ENCODE data around the gene CCDC93.

CCDC93 gene

DNA sequence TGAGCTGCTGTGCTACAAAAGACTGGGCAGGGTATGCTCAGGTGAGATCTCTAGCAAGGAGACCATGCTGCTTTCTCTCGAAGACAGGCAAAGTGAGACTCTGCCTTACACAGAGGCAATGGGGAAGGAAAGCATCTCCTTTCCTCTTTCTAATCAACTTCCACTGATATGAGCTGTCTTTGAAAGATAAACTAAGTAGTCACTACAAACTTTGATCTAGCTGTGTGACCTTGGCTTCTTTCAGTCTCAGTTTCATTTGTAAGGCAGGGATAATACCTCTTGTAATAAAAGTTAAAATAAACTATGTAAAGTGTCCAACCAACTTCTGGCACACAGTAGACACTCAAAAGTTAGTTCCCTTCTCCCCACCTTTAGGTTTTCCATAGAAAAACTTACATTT, 7.5 kb downstream of the CCDC93 start:
- no peak overlapping the region for H3K4me3 ChIP-seq (ENCODE audit: low read depth, low read length)
- in situ Hi-C loops (cut with HindIII; ENCODE audit: low sequenced_read_pairs): no loop called here

DNA sequence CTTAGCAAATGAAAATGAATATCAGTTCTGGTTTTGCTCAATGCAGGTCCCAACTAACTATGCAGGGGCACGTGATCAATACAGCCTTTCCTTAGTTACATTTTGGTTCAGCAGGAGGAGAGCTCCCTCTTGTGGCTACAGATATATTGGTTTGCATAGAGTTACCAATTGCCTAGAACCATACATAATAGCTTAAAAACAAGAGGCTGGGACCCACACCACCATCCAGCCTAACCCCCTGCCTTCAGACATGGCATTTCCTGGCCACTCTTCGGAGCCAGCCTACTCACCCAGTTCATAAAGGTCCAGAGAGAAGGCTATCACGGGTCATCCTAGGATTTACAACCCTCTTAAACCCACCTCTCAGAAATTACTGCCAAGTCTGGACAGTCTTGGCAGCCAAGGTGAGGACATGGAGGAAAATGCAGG, 10.5 kb downstream of the CCDC93 start:
- no peak overlapping the region for H3K4me3 ChIP-seq (ENCODE audit: low read depth, low read length)
- TF ChIP-seq, protein P1, sequence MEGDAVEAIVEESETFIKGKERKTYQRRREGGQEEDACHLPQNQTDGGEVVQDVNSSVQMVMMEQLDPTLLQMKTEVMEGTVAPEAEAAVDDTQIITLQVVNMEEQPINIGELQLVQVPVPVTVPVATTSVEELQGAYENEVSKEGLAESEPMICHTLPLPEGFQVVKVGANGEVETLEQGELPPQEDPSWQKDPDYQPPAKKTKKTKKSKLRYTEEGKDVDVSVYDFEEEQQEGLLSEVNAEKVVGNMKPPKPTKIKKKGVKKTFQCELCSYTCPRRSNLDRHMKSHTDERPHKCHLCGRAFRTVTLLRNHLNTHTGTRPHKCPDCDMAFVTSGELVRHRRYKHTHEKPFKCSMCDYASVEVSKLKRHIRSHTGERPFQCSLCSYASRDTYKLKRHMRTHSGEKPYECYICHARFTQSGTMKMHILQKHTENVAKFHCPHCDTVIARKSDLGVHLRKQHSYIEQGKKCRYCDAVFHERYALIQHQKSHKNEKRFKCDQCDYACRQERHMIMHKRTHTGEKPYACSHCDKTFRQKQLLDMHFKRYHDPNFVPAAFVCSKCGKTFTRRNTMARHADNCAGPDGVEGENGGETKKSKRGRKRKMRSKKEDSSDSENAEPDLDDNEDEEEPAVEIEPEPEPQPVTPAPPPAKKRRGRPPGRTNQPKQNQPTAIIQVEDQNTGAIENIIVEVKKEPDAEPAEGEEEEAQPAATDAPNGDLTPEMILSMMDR (IDR thresholded peaks at IDR 0.05; ENCODE audit: low read depth, low read length, missing control alignments): peak; percentile 63
- in situ Hi-C loops (cut with HindIII; ENCODE audit: low sequenced_read_pairs): no loop called here
- DNase-seq (ENCODE audit: low read depth): peak; percentile 63

More for the DNA sequence above, 7.5 kb downstream of the CCDC93 start:
- TF ChIP-seq, protein P1 (IDR thresholded peaks at IDR 0.05; ENCODE audit: low read depth, low read length, missing control alignments): no peak
- DNase-seq (ENCODE audit: low read depth): no peak

DNA sequence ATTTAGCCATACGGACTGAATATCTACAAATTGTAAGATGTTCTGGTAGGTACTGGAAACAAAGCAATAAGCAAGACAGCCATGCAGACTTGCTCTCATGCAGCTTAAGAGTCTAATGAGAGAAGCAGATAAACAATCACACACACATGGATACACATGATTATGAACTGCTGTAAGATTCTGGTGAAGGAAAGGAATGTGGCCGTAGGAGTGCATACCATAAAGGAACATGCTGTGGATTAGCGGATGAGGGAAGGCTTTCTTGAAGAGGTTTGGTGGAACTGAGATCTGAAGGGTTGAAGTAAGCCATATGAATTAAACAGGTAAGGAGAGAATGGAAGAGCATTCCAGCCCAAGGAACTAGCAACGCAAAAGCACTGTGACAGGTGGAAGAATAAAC, 13.8 kb downstream of the CCDC93 start:
- no peak for DNase-seq (ENCODE audit: low read depth)
- TF ChIP-seq, protein P1 (IDR thresholded peaks at IDR 0.05; ENCODE audit: low read depth, low read length, missing control alignments): no peak
- in situ Hi-C loops (cut with HindIII; ENCODE audit: low sequenced_read_pairs): no loop called here
- no peak overlapping the region for H3K4me3 ChIP-seq (ENCODE audit: low read depth, low read length)

DNA sequence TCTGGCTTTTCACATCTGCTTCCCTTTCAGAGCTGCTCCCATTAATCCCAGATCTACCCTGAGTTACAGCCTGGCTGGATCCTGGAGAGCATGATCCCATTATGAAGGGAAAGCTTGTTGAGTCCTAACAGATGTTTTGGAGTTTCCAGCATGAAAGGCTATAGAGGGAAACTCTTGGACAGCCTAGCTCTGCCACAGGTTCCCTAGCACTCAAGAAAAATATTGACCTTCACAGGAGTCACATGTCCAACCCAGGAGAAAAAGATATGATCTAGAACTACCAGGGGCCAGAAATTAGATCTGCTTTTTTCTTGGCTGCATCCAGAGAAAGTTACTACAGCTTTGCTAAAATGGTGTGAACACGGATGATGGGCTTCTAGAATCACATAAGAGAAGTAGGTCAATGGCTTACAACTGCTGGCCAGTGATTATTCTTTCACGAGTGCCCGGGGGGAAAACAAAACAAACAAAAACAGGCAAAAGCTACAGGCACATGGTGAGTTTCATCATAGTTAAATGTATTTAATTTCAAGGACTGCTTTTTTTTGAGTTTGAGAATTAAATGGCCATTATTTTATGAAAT, 15.9 kb downstream of the CCDC93 start:
- no peak overlapping the region for H3K4me3 ChIP-seq (ENCODE audit: low read depth, low read length)
- in situ Hi-C loops (cut with HindIII; ENCODE audit: low sequenced_read_pairs): no loop called here
- TF ChIP-seq, protein P1 (IDR thresholded peaks at IDR 0.05; ENCODE audit: low read depth, low read length, missing control alignments): no peak
- no peak for DNase-seq (ENCODE audit: low read depth)

DNA sequence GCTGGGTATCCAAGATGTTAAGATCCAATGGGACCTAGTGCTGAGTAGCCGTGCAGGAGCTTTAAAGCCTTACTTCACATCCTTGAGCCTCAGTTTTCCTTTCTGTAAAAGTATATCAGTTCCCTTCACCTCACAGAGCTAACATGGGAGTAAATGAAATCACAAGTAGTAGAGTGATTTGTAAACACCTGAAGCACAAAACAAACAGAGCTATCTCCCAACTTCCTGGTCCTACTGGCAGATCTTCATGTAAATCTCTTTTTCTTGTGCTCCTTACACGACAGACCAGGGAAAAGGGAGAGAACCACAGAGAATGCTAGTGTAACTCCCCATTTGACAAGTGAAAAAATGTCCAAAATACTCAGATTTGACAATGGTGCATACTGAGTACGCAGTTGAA, 17.3 kb downstream of the CCDC93 start:
- in situ Hi-C loops (cut with HindIII; ENCODE audit: low sequenced_read_pairs): no loop called here
- TF ChIP-seq, protein P1 (IDR thresholded peaks at IDR 0.05; ENCODE audit: low read depth, low read length, missing control alignments): no peak
- no peak overlapping the region for H3K4me3 ChIP-seq (ENCODE audit: low read depth, low read length)
- DNase-seq (ENCODE audit: low read depth): no peak

DNA sequence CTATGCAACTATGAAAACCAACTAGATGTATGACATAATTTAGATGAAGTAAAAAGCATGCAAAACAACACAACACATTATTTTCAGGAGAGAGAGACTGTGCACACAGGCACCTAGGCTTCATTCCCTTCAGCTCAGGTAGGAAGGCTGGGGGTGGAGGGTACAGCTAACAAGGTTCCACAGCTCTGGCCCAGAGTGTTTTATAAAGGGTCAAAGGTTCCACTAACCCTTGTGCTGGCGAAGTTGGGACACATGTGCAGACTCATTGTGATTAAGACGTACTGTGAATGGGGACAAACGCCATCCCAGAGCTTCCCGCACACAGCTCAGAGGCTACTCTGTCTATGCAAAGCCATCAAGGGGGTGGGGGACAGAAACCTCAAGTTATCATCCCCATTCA, 19.1 kb downstream of the CCDC93 start:
- in situ Hi-C loops (cut with HindIII; ENCODE audit: low sequenced_read_pairs): no loop called here
- TF ChIP-seq, protein P1 (IDR thresholded peaks at IDR 0.05; ENCODE audit: low read depth, low read length, missing control alignments): no peak
- no peak overlapping the region for H3K4me3 ChIP-seq (ENCODE audit: low read depth, low read length)
- no peak for DNase-seq (ENCODE audit: low read depth)
